T-helper 2 cell treated with Interferon-gamma antibody and Interleukin-4, amounts not matched to agents 100 ng/mL and 5 ng/mL, for 36 hours (primary cell): Measurements from ENCODE around the gene C11orf71. TPM values are rescaled to one million over a fixed set of nuclear protein-coding genes. Genes with fewer than 3 reads are reported as not detected.

Experiments used
- intact Hi-C: fragments of 100-400 bp; cut with micrococcal nuclease; formaldehyde crosslinking; loops from one replicate; pipeline ENCODE4 v1.15.1; 2023
- total RNA-seq: library from RNA; stranded (reverse); gene quantifications from 2 replicates; pipeline ENCODE4 v1.2.3, GENCODE V29; 2022

C11orf71 gene, protein sequence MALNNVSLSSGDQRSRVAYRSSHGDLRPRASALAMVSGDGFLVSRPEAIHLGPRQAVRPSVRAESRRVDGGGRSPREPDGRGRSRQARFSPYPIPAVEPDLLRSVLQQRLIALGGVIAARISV
- total RNA-seq: 6.1 and 6.8 TPM in 2 replicates

DNA sequence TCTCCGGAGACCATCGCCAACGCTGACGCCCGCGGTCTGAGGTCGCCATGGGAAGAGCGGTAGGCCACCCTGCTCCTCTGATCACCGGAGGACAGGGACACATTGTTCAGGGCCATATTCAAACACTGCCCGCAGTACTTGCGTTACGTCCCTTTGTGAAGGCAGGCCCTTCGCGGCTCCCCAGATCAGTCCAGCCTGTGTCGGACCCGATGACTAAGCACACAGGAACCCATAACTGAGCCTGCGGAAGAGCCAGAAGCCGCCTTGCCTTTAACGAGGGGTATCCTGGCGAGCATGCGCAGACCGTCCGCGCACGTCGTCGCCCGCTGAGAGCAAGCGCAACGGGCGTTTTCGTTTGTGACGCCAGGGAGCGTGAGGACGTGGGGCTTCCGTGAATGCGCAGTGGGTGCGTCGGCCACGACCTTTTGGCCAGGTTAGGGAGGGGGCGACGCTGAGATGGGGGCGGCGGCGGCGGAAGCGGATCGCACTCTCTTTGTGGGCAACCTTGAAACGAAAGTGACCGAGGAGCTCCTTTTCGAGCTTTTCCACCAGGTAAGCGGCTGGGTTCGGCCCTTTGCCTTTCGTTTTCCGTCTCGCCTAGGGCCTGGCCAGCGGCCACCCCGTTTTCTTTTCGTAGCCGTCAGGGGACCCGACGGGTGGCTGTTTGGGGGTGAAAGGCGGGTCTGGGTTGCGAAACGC is at the start of gene C11orf71, which contains the start of gene RBM7:
C11orf71 (minus strand) TSS at position 296 of the 699 bp plus-strand sequence; CDS start at position 116, 180 bp downstream.
RBM7 (plus strand) TSS at position 451 of the 699 bp plus-strand sequence; CDS start at position 457, 6 bp downstream.
- intact Hi-C loops: loop anchor here (1.0 to 10.0 kb wide), 6 partner anchors 39 to 1086 kb away; partner anchors contain the start of genes REXO2, TTC12, USP28 and ZW10

DNA sequence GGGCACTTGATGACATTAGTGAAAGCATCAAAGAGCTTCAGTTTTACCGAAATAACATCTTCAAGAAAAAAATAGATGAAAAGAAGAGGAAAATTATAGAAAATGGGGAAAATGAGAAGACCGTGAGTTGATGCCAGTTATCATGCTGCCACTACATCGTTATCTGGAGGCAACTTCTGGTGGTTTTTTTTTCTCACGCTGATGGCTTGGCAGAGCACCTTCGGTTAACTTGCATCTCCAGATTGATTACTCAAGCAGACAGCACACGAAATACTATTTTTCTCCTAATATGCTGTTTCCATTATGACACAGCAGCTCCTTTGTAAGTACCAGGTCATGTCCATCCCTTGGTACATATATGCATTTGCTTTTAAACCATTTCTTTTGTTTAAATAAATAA is 49.5 kb upstream of the C11orf71 start:
- intact Hi-C loops: no loop called here

DNA sequence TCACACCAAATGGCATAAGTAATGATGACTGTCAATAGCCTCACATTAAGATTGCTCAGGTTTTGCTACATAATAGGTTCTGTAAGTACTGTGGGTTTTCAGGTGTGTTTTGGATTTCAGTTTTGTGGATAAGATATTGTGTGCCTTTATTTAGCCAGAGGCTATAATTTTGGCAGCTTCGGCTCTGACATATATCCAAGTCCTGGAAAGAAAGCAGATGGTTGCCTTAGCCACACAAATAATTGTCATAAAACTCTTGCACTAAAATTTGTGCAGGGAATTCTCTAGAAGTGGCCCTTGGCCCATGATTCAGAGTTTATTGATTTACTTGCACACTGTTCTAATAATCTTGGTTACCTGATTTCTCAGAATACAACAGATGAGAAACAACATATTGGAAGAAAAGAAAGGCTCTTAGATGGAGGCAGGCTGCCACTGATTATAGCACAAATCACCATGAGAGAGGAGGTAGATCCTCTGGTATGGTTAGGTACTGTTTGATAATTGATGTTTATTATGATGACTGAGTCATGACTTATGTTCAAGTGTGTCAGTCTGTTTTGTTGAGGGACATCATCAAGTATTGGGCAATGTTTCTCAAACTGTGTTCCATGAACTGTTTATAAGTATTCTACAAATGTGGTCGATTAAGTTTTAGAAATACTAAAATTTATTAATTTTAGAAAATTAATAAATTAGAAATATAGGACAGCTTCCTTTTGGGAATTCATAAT is 48.6 kb upstream of the C11orf71 start:
- intact Hi-C loops: no loop called here

DNA sequence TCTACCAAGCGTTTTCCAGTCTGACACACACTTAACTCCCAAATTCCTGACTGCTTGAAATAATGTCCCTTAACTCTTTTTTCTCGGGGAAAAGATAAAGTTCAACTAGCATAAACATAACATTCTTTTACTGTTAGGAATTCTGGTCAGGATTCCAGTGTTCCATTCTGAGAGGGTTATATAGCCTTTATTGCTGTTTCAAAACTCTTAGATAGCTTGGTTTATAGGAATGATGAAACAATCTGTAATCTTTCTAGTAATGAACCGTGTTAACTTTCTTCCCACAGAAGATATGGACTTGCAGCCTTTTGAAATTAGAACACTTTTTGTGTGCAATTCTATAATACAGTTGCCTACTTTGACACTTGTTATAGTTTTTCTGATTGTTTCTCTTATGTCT is 47.6 kb upstream of the C11orf71 start:
- intact Hi-C loops: no loop called here

DNA sequence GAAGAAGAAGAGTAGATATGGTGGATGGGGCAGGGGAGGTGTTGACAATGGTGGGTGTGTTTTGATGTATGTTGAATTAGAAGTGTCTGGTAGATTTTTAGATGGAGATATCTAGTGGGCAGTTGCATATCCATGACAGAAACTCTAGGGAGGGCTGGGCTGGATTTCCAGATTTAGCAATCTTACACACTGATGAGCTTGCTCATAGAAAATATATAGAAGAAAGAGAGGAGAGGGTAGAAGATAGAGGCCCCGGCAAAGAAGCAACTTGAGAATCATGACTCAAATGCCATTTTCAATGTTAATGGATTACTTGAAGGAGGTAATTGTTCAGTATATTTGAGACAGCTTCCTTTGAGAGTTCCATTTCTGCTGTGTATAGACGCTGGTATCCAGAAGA is 47.1 kb upstream of the C11orf71 start:
- intact Hi-C loops: no loop called here

DNA sequence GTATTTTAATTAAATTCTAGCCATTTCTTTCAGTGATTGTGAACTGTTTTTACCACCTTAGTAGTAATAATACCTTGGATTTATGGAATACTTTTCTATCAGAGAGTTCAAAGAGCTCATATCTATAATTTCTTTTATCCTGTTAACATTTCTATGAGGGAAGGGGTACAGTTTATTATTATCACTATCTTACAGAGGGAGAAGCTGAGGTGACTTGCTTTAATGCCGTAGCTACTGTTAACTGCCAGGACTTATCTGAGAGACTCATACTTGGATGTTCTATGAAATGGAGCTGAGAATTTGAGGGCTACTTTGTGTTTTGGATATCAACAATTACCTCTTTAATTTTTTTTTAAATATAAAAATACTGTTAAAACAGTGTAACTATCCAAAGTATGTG is 42.2 kb upstream of the C11orf71 start:
- intact Hi-C loops: no loop called here

DNA sequence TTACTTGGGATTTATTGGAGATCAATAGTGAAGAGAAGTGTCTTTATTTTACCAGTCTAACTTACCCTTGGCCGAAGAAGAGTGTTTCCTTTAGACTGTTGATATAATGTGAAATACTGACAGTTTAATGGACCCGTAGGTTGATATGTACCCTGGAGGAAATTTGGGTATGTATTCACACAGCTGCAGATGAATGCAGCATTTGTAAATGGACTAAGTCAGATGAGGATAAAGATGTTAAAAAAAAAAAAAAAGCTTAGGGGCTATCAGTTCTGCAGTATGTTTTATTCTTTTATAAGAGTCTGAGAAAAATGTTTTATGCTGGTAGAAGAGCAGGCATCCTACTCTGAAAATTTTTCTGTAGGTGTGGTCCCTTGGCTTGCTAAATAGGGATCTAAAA is 41.6 kb upstream of the C11orf71 start:
- intact Hi-C loops: no loop called here

DNA sequence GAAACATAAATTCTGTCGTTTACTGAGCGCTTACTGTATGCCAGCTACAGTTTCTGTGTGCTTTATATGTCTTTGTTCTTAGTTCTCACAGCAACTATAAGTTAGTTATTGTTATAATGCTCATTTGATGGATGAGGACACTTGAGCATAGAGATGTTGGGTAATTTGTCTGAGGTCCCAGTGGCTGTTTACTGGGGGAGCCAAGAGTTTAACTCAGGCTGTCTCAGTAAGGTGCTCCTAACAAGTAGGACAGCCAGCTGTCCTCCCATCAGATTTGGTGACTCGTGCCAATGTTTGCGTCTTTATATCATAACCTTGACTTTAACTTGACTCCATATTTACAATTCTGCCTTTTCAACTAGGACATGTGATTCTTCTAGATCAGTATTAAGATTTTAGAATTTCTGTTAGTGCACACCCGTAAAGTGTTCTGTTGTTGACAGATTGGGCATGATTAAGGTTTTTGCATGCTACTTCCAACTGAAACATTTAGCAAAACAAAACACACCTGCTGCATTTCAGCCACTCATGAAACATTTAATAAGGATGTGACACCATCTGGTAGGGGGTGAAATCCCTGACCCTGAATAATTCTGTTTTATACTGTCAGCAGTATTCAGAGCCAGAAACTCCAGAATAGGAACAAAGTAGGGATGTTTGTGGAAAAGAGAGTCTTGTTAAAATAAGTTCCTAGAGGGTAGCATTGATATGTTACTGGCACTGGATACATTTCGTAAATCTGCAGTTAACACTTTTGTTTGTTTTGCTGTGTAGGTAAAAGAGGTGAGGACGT is 40.9 kb upstream of the C11orf71 start:
- intact Hi-C loops: no loop called here

DNA sequence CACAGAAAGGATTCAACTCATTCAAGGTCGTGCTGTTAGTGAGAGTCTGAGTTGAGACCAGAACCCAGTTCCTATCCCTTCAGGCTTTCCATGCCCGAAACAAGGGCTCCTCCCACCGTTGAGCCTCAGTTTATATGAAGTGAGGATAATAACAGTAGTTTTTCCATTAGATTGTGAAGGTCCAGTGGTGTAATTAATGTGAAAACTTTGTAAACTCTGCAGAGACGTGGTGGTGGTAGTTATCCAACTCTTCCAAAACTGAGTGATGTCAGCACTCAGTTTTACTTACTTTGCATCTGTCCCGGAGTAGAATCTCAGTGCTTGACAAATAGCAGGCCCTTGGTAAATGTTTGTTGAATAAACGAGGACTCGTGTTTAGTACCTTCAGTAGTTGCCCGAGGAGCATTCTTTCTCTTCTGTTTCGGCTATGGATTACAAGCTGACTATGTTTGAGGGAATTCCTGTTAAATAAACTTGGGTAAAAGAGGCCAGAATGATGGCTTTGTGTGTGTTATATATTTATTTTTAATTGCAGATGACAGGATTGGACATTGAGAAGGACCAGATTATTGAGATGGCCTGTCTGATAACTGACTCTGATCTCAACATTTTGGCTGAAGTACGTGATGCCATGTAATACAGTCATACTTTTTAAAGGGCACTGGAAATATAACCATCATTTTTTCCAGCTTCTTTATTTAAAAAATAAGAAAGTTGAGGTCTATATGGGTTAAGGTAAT is 40.0 kb upstream of the C11orf71 start:
- intact Hi-C loops: no loop called here

DNA sequence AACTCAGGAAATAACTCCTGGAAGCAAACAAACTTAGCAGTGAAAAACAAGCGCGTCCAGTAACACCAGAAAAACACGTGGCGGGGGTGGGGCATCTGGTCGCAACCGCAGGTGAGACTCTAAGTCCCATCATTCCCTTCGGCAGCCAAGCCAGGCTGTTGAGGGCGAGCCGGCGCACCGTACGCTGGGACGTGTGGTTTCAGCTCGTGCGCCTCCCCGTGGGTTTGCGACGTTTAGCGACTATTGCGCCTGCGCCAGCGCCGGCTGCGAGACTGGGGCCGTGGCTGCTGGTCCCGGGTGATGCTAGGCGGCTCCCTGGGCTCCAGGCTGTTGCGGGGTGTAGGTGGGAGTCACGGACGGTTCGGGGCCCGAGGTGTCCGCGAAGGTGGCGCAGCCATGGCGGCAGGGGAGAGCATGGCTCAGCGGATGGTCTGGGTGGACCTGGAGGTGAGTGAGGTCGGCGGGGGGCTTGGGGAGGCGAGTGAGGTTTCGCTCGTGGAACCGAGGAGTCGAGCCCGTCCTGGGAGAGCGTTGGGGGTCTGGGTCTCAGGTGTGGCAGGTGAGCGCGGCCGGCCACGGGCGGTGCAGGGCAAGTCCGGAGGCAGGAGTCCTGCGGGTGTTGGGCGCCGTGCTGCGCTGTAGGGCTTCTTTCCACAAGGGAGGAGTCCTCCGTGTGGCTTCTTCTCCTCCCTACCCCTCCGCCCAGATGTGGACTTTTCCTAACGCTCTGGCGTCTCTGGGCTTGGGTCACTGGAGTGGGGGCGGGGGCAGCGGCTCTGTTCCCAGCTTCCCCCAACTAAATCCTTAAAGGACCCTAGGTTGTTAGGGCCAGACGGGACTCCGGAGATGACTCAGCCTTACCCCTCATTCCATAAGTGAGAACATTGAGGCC is 39.2 kb upstream of the C11orf71 start, which contains the start of gene REXO2:
REXO2 (plus strand) TSS at position 239 of the 892 bp plus-strand sequence; CDS start at position 301, 62 bp downstream.
- intact Hi-C loops: loop anchor here (1.0 to 2.0 kb wide), 4 partner anchors 39 to 563 kb away; partner anchors contain the start of genes C11orf71, RBM7 and ZBTB16

DNA sequence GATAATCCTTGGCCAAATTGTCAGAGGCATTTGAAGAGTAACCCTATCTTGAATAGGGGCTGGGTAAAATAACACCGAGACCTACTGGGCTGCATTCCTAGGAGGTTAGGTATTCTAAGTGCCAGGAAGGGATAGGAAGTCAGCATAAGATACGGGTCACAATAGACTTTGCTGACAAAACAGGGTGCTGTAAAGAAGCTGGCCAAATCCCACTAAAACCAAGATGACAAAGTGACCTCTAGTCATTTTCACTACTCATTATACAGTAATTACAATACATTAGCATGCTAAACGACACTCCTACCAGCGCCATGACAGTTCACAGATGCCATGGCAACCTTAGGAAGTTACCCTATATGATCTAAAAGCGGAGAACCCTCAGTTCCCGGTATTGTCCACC is 38.0 kb upstream of the C11orf71 start:
- intact Hi-C loops: loop anchor here (2.0 kb wide), 2 partner anchors 98 to 562 kb away; no protein-coding TSS in a partner anchor

DNA sequence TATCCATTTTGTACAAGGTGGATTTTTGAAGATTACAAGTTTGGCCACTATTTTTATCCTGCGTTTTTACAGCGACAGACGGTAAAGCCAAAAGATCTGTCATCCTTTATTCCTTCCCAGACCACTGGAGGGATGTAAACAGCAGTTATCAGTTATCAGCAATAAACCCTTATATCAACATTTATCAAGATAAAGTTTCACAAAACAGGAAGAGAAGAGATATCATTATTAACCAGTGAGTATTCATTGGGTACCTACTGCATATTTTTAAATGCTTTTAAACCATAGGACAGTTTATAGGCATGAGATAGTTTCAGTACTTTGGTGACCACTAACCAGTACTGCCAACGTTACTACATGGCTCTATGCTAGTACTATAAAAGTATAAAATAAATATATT is 33.1 kb upstream of the C11orf71 start:
- intact Hi-C loops: no loop called here

DNA sequence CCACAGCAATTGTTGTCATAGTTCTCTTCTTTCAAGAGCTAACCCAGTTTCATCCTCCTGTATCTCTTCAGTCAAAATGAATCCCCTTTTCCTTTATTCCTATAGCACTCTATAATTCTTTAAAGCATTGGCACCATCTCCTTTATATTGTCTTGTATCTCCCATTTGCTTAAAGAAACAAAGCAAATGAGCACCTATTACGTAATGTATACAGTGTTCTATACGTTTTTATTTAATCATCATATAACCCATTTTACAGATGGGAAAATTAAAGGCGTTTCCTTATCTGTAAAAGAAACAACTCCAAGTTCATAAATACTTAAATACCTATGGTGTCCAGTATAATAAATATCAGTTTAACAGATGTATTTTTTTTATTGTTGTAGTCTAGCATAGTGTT is 32.6 kb upstream of the C11orf71 start:
- intact Hi-C loops: no loop called here

DNA sequence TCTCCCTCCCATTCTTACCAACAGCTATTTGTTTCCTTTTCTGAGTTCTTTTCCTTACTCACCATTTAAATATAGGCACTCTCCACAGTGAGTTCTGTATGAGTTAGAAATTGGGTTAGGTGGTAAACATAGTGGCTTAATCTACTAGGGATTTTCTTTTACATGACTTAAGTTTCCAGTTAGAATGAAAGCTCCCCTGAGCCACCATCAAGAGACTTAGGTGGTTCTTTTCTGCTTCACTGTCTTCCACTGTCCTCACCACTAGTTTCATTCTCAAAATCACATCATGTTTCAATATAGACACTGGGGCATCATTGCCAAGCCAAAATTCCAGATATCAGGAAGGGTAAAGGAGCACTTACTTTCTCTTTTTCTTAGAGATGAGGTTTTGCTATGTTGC is 30.0 kb upstream of the C11orf71 start:
- intact Hi-C loops: no loop called here

DNA sequence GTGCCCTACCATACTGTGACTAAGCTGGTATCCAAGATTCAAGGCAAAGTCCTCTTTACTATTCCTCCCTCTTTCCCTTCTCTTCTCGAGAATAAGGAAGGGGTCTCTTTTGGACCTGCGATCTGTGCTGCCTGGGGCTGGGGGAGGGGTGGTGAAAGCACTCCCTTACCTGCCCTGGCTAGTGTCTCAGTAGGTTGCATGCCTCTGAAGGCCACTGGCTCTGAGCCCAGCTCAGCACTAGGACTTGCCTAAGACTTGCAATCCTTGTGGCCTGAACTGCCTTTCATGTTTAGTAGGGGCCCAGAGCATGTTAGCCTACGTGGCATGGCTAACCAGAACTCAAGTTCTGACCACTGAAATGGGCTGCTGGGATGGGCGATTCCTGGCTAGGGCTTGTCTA is 26.0 kb upstream of the C11orf71 start:
- intact Hi-C loops: no loop called here

DNA sequence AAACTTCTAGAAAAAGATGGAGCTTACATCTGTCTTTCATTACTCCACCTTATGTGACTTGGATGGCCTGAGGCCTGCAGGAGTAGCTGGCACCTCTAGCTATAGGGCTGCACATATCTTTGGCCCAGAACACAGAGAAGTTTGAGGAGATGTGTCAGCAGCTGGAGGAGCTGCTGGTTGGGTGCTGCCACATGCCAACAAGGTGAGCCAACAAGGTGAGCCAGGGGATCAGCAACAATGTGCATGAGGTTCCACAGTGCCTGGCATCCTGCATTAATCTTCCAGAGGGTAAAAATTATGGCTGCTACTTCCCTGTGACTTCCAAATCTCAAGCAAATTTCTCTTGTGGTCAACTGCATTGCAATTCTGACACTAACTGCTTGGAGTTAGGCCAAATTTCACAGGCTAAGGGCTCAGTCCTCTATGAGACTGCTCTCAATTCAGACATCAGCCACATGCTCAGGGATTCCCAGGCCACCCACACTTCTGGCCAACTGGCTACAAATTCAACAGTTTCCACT is 16.2 kb upstream of the C11orf71 start:
- intact Hi-C loops: no loop called here

DNA sequence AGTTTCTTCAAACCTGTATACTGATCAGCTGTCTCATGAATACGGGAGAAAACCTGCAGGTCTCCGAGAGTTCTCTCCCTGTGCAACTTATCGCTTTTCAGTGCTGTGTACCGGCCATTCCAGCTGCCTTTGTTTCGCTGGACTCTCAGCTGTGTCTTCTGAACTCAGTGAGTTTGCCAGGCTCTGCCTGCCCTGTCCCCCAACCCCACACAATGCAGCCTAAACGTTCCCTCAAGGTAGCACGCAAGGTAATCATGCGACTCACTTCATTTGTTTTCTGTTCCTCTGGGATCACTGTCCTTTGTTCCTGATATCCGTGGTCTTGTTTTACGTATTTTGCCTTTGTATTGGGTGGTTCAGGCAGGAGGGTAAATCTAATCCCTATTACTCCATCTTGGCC is 13.6 kb upstream of the C11orf71 start:
- intact Hi-C loops: no loop called here

DNA sequence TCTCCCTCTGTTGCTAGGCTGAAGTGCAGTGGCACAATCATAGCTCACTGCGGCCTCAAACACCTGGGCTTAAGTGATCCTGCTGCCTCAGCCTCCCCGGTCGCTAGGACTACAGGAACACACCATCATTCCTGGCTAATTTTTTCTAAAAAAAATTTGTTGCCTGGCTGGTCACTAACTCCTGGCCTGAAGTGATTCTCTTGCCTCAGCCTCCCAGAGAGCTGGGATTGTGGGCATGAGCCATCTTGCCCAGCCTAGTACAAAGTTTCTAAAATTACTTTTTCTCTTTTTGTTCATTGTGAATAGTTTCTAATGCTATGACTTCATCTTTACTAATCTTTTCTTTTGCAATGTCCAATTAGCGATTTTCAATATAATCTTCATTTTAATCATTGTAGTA is 12.6 kb upstream of the C11orf71 start:
- intact Hi-C loops: no loop called here

DNA sequence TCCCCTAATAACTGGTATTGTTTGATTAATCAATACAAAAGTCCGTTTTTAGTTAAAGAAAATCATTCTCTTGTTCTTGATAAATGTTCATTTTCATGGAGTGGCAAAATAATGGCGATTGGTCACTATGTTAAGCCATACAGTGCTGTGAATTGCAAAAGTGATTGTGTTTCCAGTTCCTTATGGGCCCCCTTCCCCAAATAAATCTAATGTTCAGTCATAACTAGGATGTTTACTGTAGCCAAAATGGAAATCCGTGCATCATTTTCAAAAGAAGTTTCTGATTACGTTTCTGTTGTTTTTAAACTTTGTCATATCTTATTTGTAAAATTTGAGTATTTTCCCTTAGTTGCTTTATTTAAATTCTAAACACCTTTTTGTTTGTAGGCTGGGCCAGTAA is 1.0 kb upstream of the C11orf71 start:
- intact Hi-C loops: loop anchor here (2.0 to 10.0 kb wide), 4 partner anchors 53 to 1087 kb away; partner anchors contain the start of genes TTC12, USP28 and ZW10
